ENCODE measurements around the gene PPP1R16B. TPM values are rescaled to one million over a fixed set of nuclear protein-coding genes. Genes with fewer than 3 reads are reported as not detected.

PPP1R16B gene
- total and polyA plus RNA-seq, 2 of the 8 experiments (the other 6 are each of a cell fraction or from before 2014, with no cell fraction given) = 2.6 to 8.9 TPM

DNA sequence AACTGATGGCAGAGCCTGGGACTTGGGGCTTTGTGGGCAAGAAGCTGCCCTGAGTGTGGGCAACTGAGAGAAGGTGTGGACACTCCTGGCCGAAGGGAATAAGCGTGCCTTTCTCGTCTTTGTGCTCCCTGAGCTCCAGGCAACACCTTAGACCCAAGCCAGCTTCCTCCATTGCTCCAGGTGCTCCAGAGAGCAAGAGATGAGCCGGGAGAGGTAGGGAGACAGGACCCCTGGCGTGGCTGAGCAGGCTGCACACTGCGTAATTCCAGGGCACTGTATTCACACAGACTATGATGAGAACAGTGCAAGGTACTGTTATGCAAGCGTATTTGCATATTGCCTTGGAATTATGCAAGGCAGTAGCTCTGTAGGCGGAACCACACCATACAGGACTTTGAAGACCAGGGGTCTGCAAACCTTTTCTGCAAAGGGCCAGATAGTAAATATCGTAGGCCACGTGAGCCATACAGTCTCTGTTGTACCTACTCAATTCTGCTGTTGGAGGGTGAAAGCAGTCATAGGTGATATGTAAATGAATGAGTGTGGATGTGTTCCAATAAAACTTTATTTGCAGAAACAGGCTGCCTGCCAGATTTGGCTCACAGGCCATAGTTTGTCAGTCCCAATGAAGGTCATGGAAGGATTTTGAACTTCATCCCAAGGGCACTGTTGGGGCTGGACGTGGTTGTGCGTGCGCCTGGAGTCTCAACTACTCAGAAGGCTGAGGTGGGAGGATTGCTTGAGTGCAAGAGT lies 78.7 kb downstream of the PPP1R16B start:
- POLR2A ChIA-PET (ENCODE audit: partially characterized antibody) = interaction anchor here (1.0 kb wide), 2 partner anchors 9 to 42 kb away, joined by 3 read pairs; no protein-coding TSS in a partner anchor
- H3K18ac ChIP-seq (ENCODE audit: extremely low read depth, low read length) = no peak overlapping the region
- FAIRE-seq = no peak
- H4K8ac ChIP-seq (ENCODE audit: extremely low read depth, insufficient read depth, low read length) = no peak overlapping the region
- no peaks in the 10 kb centered on the region for H3K79me2 ChIP-seq (ENCODE audit: control insufficient read depth in 1 of 2, insufficient read depth in 2 of 2, low read length in 2 of 2)
- CTCF ChIA-PET (ENCODE audit: partially characterized antibody) = interaction anchor here (0.7 to 7.1 kb wide), 12 partner anchors 9 to 251 kb away, joined by 3 to 79 read pairs (median 4); partner anchors contain the start of genes FAM83D and PPP1R16B
- no peak overlapping the region for H3K56ac ChIP-seq (replicated peaks; ENCODE audit: insufficient read length, low read depth, low read length)
- peaks cover 2% of the 10 kb centered on the region; the same call in 1 of the 2 replicates for H3K23me2 ChIP-seq (ENCODE audit: low read depth, low read length)
- H3K27ac ChIP-seq (ENCODE audit: low read depth, low read length) = no peak overlapping the region
- no peak overlapping the region for H2BK5ac ChIP-seq (ENCODE audit: low read depth, low read length)
- no peak for TF ChIP-seq CBX5 (IDR thresholded peaks at IDR 0.05; ENCODE audit: low read depth, low read length)
- TF ChIP-seq TBP (IDR thresholded peaks at IDR 0.05; ENCODE audit: low read depth, low read length) = no peak
- TF ChIP-seq SRF (IDR thresholded peaks at IDR 0.05; ENCODE audit: low read depth, low read length) = no peak
- H3K14ac ChIP-seq (ENCODE audit: insufficient read length) = no peak overlapping the region
- peaks cover 0 to 2% of the 10 kb centered on the region in 2 experiments for H4K20me1 ChIP-seq (replicated peaks in 1 of 2; ENCODE audit: control insufficient read depth in 1 of 2, insufficient read depth in 2 of 2, low read length in 2 of 2)
- H3K4me2 ChIP-seq (ENCODE audit: insufficient read depth in 1 of 2, low read depth in 2 of 2, low read length in 2 of 2) = no peak overlapping the region
- H3K4me1 ChIP-seq (replicated peaks in 1 of 4; ENCODE audit: control insufficient read depth in 3 of 4, insufficient read depth in 4 of 4, low read length in 3 of 4) = peaks cover 0 to 7% (median 2%) of the 10 kb centered on the region in 4 experiments; a peak in 5 of 7 replicates
- 92% methylated on average over 13 of the region's 13 CpGs; no CpG with 5 or more reads in 1 of the 2 experiments for WGBS, 2 experiments (ENCODE audit: extremely low coverage in 1 of 2, insufficient coverage in 1 of 2, insufficient read length in 1 of 2, insufficient replicate concordance in 2 of 2, low coverage in 1 of 2, low lambda C conversion rate in 2 of 2, missing lambda C conversion rate in 1 of 2)
- H3K9ac ChIP-seq (replicated peaks in 1 of 4; ENCODE audit: extremely low read depth in 1 of 4, low read depth in 3 of 4, low read length in 3 of 4) = no peak overlapping the region
- no peak overlapping the region for H3K4me3 ChIP-seq (ENCODE audit: extremely low read depth in 1 of 4, insufficient read depth in 2 of 4, low read depth in 3 of 4, low read length in 4 of 4)
- no peak overlapping the region for H2BK20ac ChIP-seq (ENCODE audit: low read length)
- no peak overlapping the region for H2AFZ ChIP-seq (ENCODE audit: low read length)
- H2BK12ac ChIP-seq (ENCODE audit: low read depth, low read length) = no peak overlapping the region; the same call in 1 of the 2 replicates
- no peak overlapping the region for H4K91ac ChIP-seq (replicated peaks; ENCODE audit: insufficient read length, low read length)
- H4K5ac ChIP-seq (ENCODE audit: insufficient read length, low read depth, low read length) = no peak overlapping the region
- no peak overlapping the region for H2AK5ac ChIP-seq (ENCODE audit: low read depth, low read length)
- H3K27me3 ChIP-seq (replicated peaks in 1 of 4; ENCODE audit: control insufficient read depth in 3 of 4, extremely low read depth in 1 of 4, insufficient read depth in 3 of 4, low read length in 3 of 4) = no peaks in the 10 kb centered on the region
- H3K79me1 ChIP-seq (ENCODE audit: low read depth, low read length) = no peaks in the 10 kb centered on the region; the same call in 1 of the 2 replicates
- no peak overlapping the region for H2BK15ac ChIP-seq (ENCODE audit: low read length)
- H3K36me3 ChIP-seq (ENCODE audit: control insufficient read depth in 2 of 4, insufficient read depth in 4 of 4, low read length in 3 of 4) = no peaks in the 10 kb centered on the region
- no peak overlapping the region for H3K4ac ChIP-seq (replicated peaks; ENCODE audit: insufficient read length, low read depth, low read length)
- H2BK120ac ChIP-seq (replicated peaks; ENCODE audit: low read depth, low read length) = no peak overlapping the region
- no peak overlapping the region for H3K23ac ChIP-seq (ENCODE audit: insufficient read length)
- DNase-seq (ENCODE audit: low read depth in 1 of 2, low spot score in 2 of 2) = no peak
- H3K9me3 ChIP-seq (ENCODE audit: insufficient read depth in 2 of 2, low read depth in 1 of 2, low read length in 1 of 2) = no peaks in the 10 kb centered on the region
